GM23338 (cell line): Measurements from ENCODE around the gene DPP9. TPM values are rescaled to one million over a fixed set of nuclear protein-coding genes. Genes with fewer than 3 reads are reported as not detected.
A peak's percentile ranks its signal among the peaks of the same experiment; 100 is the strongest.

Source experiments
- ATAC-seq: fragments of 200-7000 bp; cut with Tn5 transposase; 3 replicates; pipeline ENCODE4 v1.9.1; 2020
- DNase-seq: peaks from one replicate; pipeline ENCODE4 v3.0.0-alpha.2; 2015; ENCODE audit warnings: low spot score
- H2AFZ ChIP-seq: fragments of 200-600 bp; sonication (generic); 2 replicates; pipeline ENCODE4 v1.8.0; 2016; ENCODE audit warnings: antibody characterized with exemption, mild to moderate bottlenecking, moderate library complexity
- H3F3A ChIP-seq: fragments of 200-600 bp; sonication (generic); replicated peaks from 2 replicates; pipeline ENCODE4 v1.8.0; 2017; ENCODE audit warnings: antibody characterized with exemption, mixed run types, low read depth
- H3K27ac ChIP-seq: fragments of 200-600 bp; sonication (generic); 2 replicates; pipeline ENCODE4 v1.6.1; 2016; ENCODE audit warnings: low read depth
- H3K27me3 ChIP-seq: fragments of 200-600 bp; sonication (generic); 2 replicates; pipeline ENCODE4 v1.8.0; 2016; ENCODE audit warnings: mild to moderate bottlenecking, mixed run types, moderate library complexity; ENCODE audit not compliant: insufficient read depth
- H3K36me3 ChIP-seq: fragments of 200-600 bp; sonication (generic); 2 replicates; pipeline ENCODE4 v1.8.0; 2016; ENCODE audit warnings: mild to moderate bottlenecking; ENCODE audit not compliant: insufficient read depth
- H3K4me1 ChIP-seq: fragments of 200-600 bp; sonication (generic); 2 replicates; pipeline ENCODE4 v1.8.0; 2016; ENCODE audit warnings: mild to moderate bottlenecking, moderate library complexity; ENCODE audit not compliant: insufficient read depth
- H3K4me2 ChIP-seq: fragments of 200-600 bp; sonication (generic); 2 replicates; pipeline ENCODE4 v1.7.1; 2017; ENCODE audit warnings: mixed run types
- H3K4me3 ChIP-seq: fragments of 200-600 bp; sonication (generic); 2 replicates; pipeline ENCODE4 v1.6.1; 2016; ENCODE audit warnings: mixed run types
- H3K79me2 ChIP-seq: fragments of 200-600 bp; sonication (generic); replicated peaks from 2 replicates; pipeline ENCODE4 v1.8.0; 2017; ENCODE audit warnings: mild to moderate bottlenecking; ENCODE audit not compliant: insufficient read depth
- H3K9me2 ChIP-seq: fragments of 200-600 bp; sonication (generic); 2 replicates; pipeline ENCODE4 v1.8.0; 2017; ENCODE audit not compliant: insufficient read depth
- H4K20me1 ChIP-seq: fragments of 200-600 bp; sonication (generic); replicated peaks from 2 replicates; pipeline ENCODE4 v1.8.0; 2017; ENCODE audit warnings: mild to moderate bottlenecking; ENCODE audit not compliant: insufficient read depth
- H3K27ac Mint-ChIP-seq: 2 replicates; pipeline ENCODE4 v1.8.0; 2020; ENCODE audit warnings: inconsistent platforms, mild to moderate bottlenecking, moderate library complexity, mixed read lengths
- H3K27me3 Mint-ChIP-seq: 3 replicates; pipeline ENCODE4 v1.8.0; 2022; ENCODE audit warnings: low read depth, mild to moderate bottlenecking, moderate library complexity, mixed read lengths, inconsistent platforms; ENCODE audit not compliant: insufficient read depth, poor library complexity
- H3K36me3 Mint-ChIP-seq: 3 replicates; pipeline ENCODE4 v1.8.0; 2021; ENCODE audit warnings: low read depth, mild to moderate bottlenecking, inconsistent platforms, moderate library complexity, mixed read lengths
- H3K4me1 Mint-ChIP-seq: 3 replicates; pipeline ENCODE4 v1.8.0; 2020; ENCODE audit warnings: mild to moderate bottlenecking, inconsistent platforms, mixed read lengths
- H3K4me3 Mint-ChIP-seq: 3 replicates; pipeline ENCODE4 v1.8.0; 2021; ENCODE audit warnings: moderate library complexity, mild to moderate bottlenecking, inconsistent platforms, mixed read lengths
- H3K9me3 Mint-ChIP-seq: 3 replicates; pipeline ENCODE4 v1.8.0; 2020; ENCODE audit warnings: moderate library complexity, mild to moderate bottlenecking, inconsistent platforms, mixed read lengths
- CREB1 ChIP-seq: fragments of 250-450 bp; sonication (Bioruptor Pico); IDR thresholded peaks from 2 replicates; pipeline ENCODE4 v1.5.0; 2020; ENCODE audit warnings: low read depth, mild to moderate bottlenecking, moderate library complexity
- CTCF ChIP-seq, 2 experiments: fragments of 200-600 bp in 1 of 2; sonication (generic) in 1 of 2; conservative IDR thresholded peaks; 2 replicates each; pipeline versions ENCODE4 v1.5.1 to v1.6.1; 2016 to 2017; ENCODE audit warnings: antibody characterized with exemption in 2 of 2, low read depth in 2 of 2, mild to moderate bottlenecking in 2 of 2, moderate library complexity in 1 of 2
- ETS1 ChIP-seq: IDR thresholded peaks from 2 replicates; pipeline ENCODE4 v1.6.1; 2016; ENCODE audit warnings: antibody characterized with exemption
- EZH2 ChIP-seq: fragments of 200-600 bp; sonication (generic); IDR thresholded peaks from one replicate; pipeline ENCODE4 v1.8.0; 2017; ENCODE audit warnings: antibody characterized with exemption, mild to moderate bottlenecking, low read depth; ENCODE audit not compliant: unreplicated experiment
- EZH2phosphoT487 ChIP-seq: fragments of 200-600 bp; sonication (generic); IDR thresholded peaks from one replicate; pipeline ENCODE4 v1.8.1; 2018; ENCODE audit warnings: antibody characterized with exemption; ENCODE audit not compliant: unreplicated experiment
- JUNB ChIP-seq: IDR thresholded peaks from one replicate; pipeline ENCODE4 v1.6.1; 2016; ENCODE audit warnings: antibody characterized with exemption; ENCODE audit not compliant: unreplicated experiment
- NANOG ChIP-seq: IDR thresholded peaks from 2 replicates; pipeline ENCODE4 v1.6.1; 2016; ENCODE audit warnings: antibody characterized with exemption, borderline replicate concordance
- POLR2AphosphoS5 ChIP-seq: IDR thresholded peaks from 2 replicates; pipeline ENCODE4 v1.6.1; 2016; ENCODE audit warnings: antibody characterized with exemption, low read depth
- REST ChIP-seq: IDR thresholded peaks from one replicate; pipeline ENCODE4 v1.6.1; 2018; ENCODE audit warnings: antibody characterized with exemption; ENCODE audit not compliant: unreplicated experiment
- STAT1 ChIP-seq: IDR thresholded peaks from one replicate; pipeline ENCODE4 v1.6.1; 2016; ENCODE audit warnings: antibody characterized with exemption; ENCODE audit not compliant: unreplicated experiment
- ZNF114 ChIP-seq: fragments of 250-450 bp; sonication (Bioruptor Pico); IDR thresholded peaks from 2 replicates; pipeline ENCODE4 v1.5.0; 2020; ENCODE audit warnings: mild to moderate bottlenecking, moderate library complexity
- ZNF331 ChIP-seq: fragments of 250-450 bp; sonication (Bioruptor Pico); IDR thresholded peaks from 2 replicates; pipeline ENCODE4 v1.5.0; 2020; ENCODE audit warnings: low read depth, mild to moderate bottlenecking, moderate library complexity
- ZNF462 ChIP-seq: fragments of 250-450 bp; sonication (Bioruptor Pico); IDR thresholded peaks from 2 replicates; pipeline ENCODE4 v1.5.0; 2020; ENCODE audit warnings: mild to moderate bottlenecking, moderate library complexity
- polyA plus RNA-seq: library from polyadenylated mRNA; unstranded; fragments of >200 nt; fragmentation: Nextera tagmentation; extraction: Ambion mirVana; gene quantifications from 2 replicates; pipeline ENCODE4 v1.2.1, GENCODE V29; 2016
- total RNA-seq: library from RNA; depleted of rRNA; stranded (reverse); fragments of >200 nt; shearing (Covaris generic); gene quantifications from 2 replicates; pipeline ENCODE4 v1.2.3, GENCODE V29; 2014

The DPP9 gene
- total and polyA plus RNA-seq, 2 experiments from 2014 or later: 19.5 to 49.2 TPM

- H3K4me3 Mint-ChIP-seq: no peak overlapping the region
- Histone ChIP-seq H3K9me2 (no peaks in the 10 kb centered on the region), H3K27ac (no peak overlapping the region), H3K36me3 (no peaks in the 10 kb centered on the region; the same call in 1 of the 2 replicates), H3K79me2 (no peaks in the 10 kb centered on the region), H3K27me3 (no peaks in the 10 kb centered on the region), H4K20me1 (peaks cover 4% of the 10 kb centered on the region; the same call in 1 of the 2 replicates), H3K4me2 (no peak overlapping the region), H2AFZ (no peak overlapping the region), H3F3A (no peaks in the 10 kb centered on the region), H3K4me1 (no peaks in the 10 kb centered on the region), H3K4me3 (no peak overlapping the region)
- no peak for DNase-seq
- peak overlapping the region; percentile 65; the same call in 1 of the 2 replicates for H3K27ac Mint-ChIP-seq
- no peaks in the 10 kb centered on the region for H3K9me3 Mint-ChIP-seq
- no peaks in the 10 kb centered on the region for H3K4me1 Mint-ChIP-seq
- no peak for ATAC-seq
- peaks cover 41% of the 10 kb centered on the region for H3K36me3 Mint-ChIP-seq
- peaks cover 10% of the 10 kb centered on the region for H3K27me3 Mint-ChIP-seq
- TF ChIP-seq ETS1: no peak
- no peak for TF ChIP-seq EZH2phosphoT487
- no peak for TF ChIP-seq ZNF114 (CRISPR knock-in tag)
- TF ChIP-seq CREB1: no peak
- no peak for TF ChIP-seq ZNF331 (CRISPR knock-in tag)
- no peak for TF ChIP-seq ZNF462 (CRISPR knock-in tag)
- TF ChIP-seq CTCF (conservative IDR thresholded peaks at IDR 0.05; ENCODE audit: low read depth in 2 of 2): no peak
- TF ChIP-seq EZH2: no peak
- TF ChIP-seq POLR2AphosphoS5: no peak
- TF ChIP-seq JUNB: no peak
- TF ChIP-seq NANOG: no peak
- no peak for TF ChIP-seq STAT1
- no peak for TF ChIP-seq REST
Measured at GRCh38 chr19:4707956-4708650, 15.5 kb downstream of the DPP9 start.
